B cell (primary cell): ENCODE measurements around the gene AP1AR. TPM values are rescaled to one million over a fixed set of nuclear protein-coding genes. Genes with fewer than 3 reads are reported as not detected.
"Not testable (repeated sequence)": the region's sequence is repeated elsewhere in the genome, so short reads cannot be mapped to it uniquely, and the experiment has no call there.

Experiments used
- ATAC-seq: fragments of 200-7000 bp; cut with Tn5 transposase; one replicate; pipeline ENCODE4 v1.10.0; 2021; ENCODE audit warnings: low read depth, mild to moderate bottlenecking, moderate number of reproducible peaks, moderate library complexity
- CTCF ChIA-PET: fragments of 350-600 bp; sonication (Branson Sonifier 250); formaldehyde crosslinking; loops from one replicate; lab custom pipeline; 2021; ENCODE audit warnings: antibody characterized with exemption, inconsistent platforms; lab: Charles Lee
- POLR2A ChIA-PET: fragments of 350-600 bp; sonication (Branson Sonifier 250); formaldehyde crosslinking; loops from one replicate; lab custom pipeline; 2021; ENCODE audit warnings: antibody characterized with exemption; lab: Charles Lee
- DNase-seq: peaks from one replicate; pipeline ENCODE4 v3.0.0; 2013
- H2AFZ ChIP-seq: 2 replicates; pipeline ENCODE4 v1.6.1; 2012; ENCODE audit warnings: mild to moderate bottlenecking, low read depth, low read length; ENCODE audit not compliant: insufficient read depth, poor library complexity, severe bottlenecking
- H3K27ac ChIP-seq, 2 donors: 1 replicate in 1 of 2; 2 replicates in 1 of 2; pipeline ENCODE4 v1.5.1; 2012 to 2013; ENCODE audit warnings: low read length in 2 of 2, mild to moderate bottlenecking in 2 of 2, moderate library complexity in 1 of 2
- H3K27me3 ChIP-seq, 4 experiments: fragments of 200-600 bp in 1 of 4; sonication (generic) in 1 of 4; replicated peaks in 1 of 4; 1 replicate in 2 of 4; 2 replicates in 2 of 4; pipeline versions ENCODE4 v1.6.1 to v1.7.0; 2013 to 2016; ENCODE audit warnings: low read length in 3 of 4, mild to moderate bottlenecking in 2 of 4, mixed read lengths in 1 of 4, moderate library complexity in 1 of 4; ENCODE audit not compliant: insufficient read depth in 4 of 4, control insufficient read depth in 3 of 4; ENCODE audit errors: control extremely low read depth in 1 of 4
- H3K36me3 ChIP-seq, 2 experiments: replicated peaks in 1 of 2; 1 replicate in 1 of 2; 2 replicates in 1 of 2; pipeline versions ENCODE4 v1.6.1 to v1.7.1; 2013; ENCODE audit warnings: low read length in 1 of 2; ENCODE audit not compliant: insufficient read depth in 2 of 2, control insufficient read depth in 1 of 2; ENCODE audit errors: control extremely low read depth in 1 of 2, extremely low read depth in 1 of 2
- H3K4me1 ChIP-seq, 2 donors: fragments of 200-600 bp in 1 of 2; sonication (generic) in 1 of 2; 1 replicate in 1 of 2; 2 replicates in 1 of 2; pipeline versions ENCODE4 v1.5.1 to v1.6.1; 2013 to 2017; ENCODE audit warnings: low read length in 2 of 2; ENCODE audit not compliant: control insufficient read depth in 2 of 2, insufficient read depth in 2 of 2
- H3K4me2 ChIP-seq: replicated peaks from 2 replicates; pipeline ENCODE3; 2012; ENCODE audit warnings: mild to moderate bottlenecking, low read depth, low read length; ENCODE audit not compliant: poor library complexity, severe bottlenecking
- H3K4me3 ChIP-seq, 5 experiments: fragments of 200-600 bp in 1 of 5; sonication (generic) in 1 of 5; 1 replicate in 3 of 5; 2 replicates in 2 of 5; pipeline versions ENCODE4 v1.5.1 to v1.7.0; 2011 to 2016; ENCODE audit warnings: low read length in 4 of 5, mild to moderate bottlenecking in 4 of 5, low read depth in 2 of 5, control low read depth in 1 of 5, moderate library complexity in 1 of 5; ENCODE audit not compliant: insufficient read depth in 1 of 5; ENCODE audit errors: control extremely low read depth in 1 of 5, extremely low read depth in 1 of 5
- H3K79me2 ChIP-seq: fragments of 200-600 bp; sonication (generic); one replicate; pipeline ENCODE4 v1.6.0; 2016; ENCODE audit warnings: low read length; ENCODE audit not compliant: control insufficient read depth, insufficient read depth
- H3K9ac ChIP-seq: fragments of 200-600 bp; sonication (generic); 2 replicates; pipeline ENCODE4 v1.6.1; 2017; ENCODE audit warnings: mild to moderate bottlenecking, low read length, moderate library complexity
- H3K9me3 ChIP-seq, 3 donors: one replicate each; pipeline versions ENCODE4 v1.6.1 to v1.7.1; 2013; ENCODE audit warnings: low read length in 2 of 3; ENCODE audit not compliant: control insufficient read depth in 2 of 3, insufficient read depth in 1 of 3; ENCODE audit errors: control extremely low read depth in 1 of 3
- H4K20me1 ChIP-seq: 2 replicates; pipeline ENCODE4 v1.6.0; 2012; ENCODE audit warnings: mild to moderate bottlenecking, low read length; ENCODE audit not compliant: insufficient read depth, control insufficient read depth, poor library complexity, severe bottlenecking
- H3K27ac Mint-ChIP-seq: one replicate; pipeline ENCODE4 v1.8.0; 2021; ENCODE audit warnings: mixed read lengths
- H3K27me3 Mint-ChIP-seq: one replicate; pipeline ENCODE4 v1.8.0; 2021; ENCODE audit warnings: mixed read lengths
- H3K4me1 Mint-ChIP-seq: one replicate; pipeline ENCODE4 v1.8.0; 2021; ENCODE audit warnings: mixed read lengths
- H3K4me3 Mint-ChIP-seq: one replicate; pipeline ENCODE4 v1.8.0; 2021; ENCODE audit warnings: mixed read lengths
- H3K9me3 Mint-ChIP-seq: one replicate; pipeline ENCODE4 v1.8.0; 2022; ENCODE audit warnings: mixed read lengths; ENCODE audit not compliant: insufficient read depth
- CTCF ChIP-seq: fragments of 200-600 bp; IDR thresholded peaks from one replicate; pipeline ENCODE4 v1.8.0; 2022; ENCODE audit warnings: antibody characterized with exemption, mild to moderate bottlenecking
- EZH2 ChIP-seq: IDR thresholded peaks from 2 replicates; pipeline ENCODE4 v1.6.1; 2012; ENCODE audit warnings: borderline replicate concordance, low read depth, mild to moderate bottlenecking, moderate library complexity, low read length; ENCODE audit not compliant: insufficient read depth, poor library complexity, severe bottlenecking
- WGBS: methylation state at CpG from one replicate; pipeline ENCODE4 v1.1.5; 2013; ENCODE audit warnings: missing lambda C conversion rate; ENCODE audit not compliant: insufficient coverage; 5-methylcytosine and 5-hydroxymethylcytosine counted together
- intact Hi-C: fragments of 100-400 bp; cut with micrococcal nuclease; formaldehyde crosslinking; loops from one replicate; pipeline ENCODE4 v1.10.0; 2022
- polyA plus RNA-seq: library from polyadenylated mRNA; depleted of rRNA; stranded (reverse); fragments of >200 nt; gene quantifications from 2 replicates; pipeline ENCODE4 v1.2.3, GENCODE V29; 2012
- total RNA-seq, 2 donors: library from RNA; stranded (reverse); fragments of 120-200 nt in 1 of 2; gene quantifications; 1 replicate in 1 of 2; 2 replicates in 1 of 2; pipeline versions ENCODE4 v1.2.3 to v1.2.4, GENCODE V29; 2013 to 2022

The AP1AR gene
- total and polyA plus RNA-seq, 2 donors (not counting 1 experiment from before 2014, with no cell fraction given) = 3.4 to 20.3 TPM

DNA sequence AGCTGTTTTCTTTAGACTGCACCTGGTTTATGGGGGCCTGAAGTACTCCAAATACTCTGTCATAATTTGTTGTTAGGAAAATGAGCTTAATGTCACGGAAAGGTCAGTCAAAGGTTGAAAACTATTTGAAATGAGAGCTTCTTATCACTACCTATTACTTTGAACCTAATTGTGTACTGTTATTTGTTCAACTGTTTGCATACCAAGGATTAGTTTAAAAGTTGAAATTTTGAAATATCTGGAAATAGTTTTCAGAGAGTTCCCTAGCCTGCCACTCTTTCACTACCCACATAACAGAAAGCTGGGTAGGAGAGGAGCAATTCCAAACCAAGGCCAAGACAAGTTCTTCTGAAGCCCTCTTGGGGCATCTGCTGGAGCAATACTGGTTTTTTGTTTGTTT, 28.0 kb upstream of the AP1AR start:
- H3K4me1 Mint-ChIP-seq = no peaks in the 10 kb centered on the region
- no peaks in the 10 kb centered on the region for H3K36me3 ChIP-seq
- no peak overlapping the region for H3K9ac ChIP-seq
- no peak overlapping the region for H3K27ac Mint-ChIP-seq
- no peak overlapping the region for H3K27ac ChIP-seq
- POLR2A ChIA-PET = no interaction called here
- H3K9me3 Mint-ChIP-seq = no peaks in the 10 kb centered on the region
- H3K27me3 Mint-ChIP-seq = no peaks in the 10 kb centered on the region
- H3K27me3 ChIP-seq = no peaks in the 10 kb centered on the region
- no peak overlapping the region for H3K4me2 ChIP-seq
- no peaks in the 10 kb centered on the region for H3K4me1 ChIP-seq
- no peaks in the 10 kb centered on the region for H4K20me1 ChIP-seq
- CTCF ChIA-PET = interaction anchor here (1.2 kb wide), 1 partner anchor 9 kb away, joined by 4 read pairs; no protein-coding TSS in a partner anchor
- DNase-seq (no peak), ATAC-seq (no peak)
- TF ChIP-seq CTCF (no peak), EZH2 (no peak)
- no peak overlapping the region for H3K4me3 ChIP-seq
- WGBS = no CpG with 5 or more reads among the region's 1 CpG
- no peaks in the 10 kb centered on the region for H3K9me3 ChIP-seq
- intact Hi-C loops = no loop called here
- H3K4me3 Mint-ChIP-seq = no peak overlapping the region
- H2AFZ ChIP-seq = no peak overlapping the region
- no peaks in the 10 kb centered on the region for H3K79me2 ChIP-seq

DNA sequence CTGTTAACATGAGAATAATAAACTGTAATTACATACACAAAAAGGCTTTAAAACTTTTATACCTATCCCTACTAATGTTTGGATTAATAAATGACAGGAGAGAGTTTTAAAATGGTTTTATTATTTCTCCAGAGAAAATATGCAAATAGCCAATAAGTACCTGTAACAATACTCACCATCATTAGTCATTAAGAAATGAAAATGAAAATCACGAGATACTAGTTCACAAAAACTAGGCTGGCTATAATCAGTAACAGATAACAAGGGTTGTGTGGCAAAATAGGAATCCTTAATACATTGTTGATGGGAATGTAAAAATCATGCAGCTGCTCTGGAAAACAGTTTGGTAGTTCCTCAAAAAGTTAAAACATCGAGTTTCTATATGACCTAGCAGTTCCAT, 25.2 kb upstream of the AP1AR start:
- ATAC-seq (no peak), DNase-seq (no peak)
- Mint-ChIP-seq H3K27ac (no peak overlapping the region), H3K4me3 (no peak overlapping the region), H3K9me3 (no peaks in the 10 kb centered on the region), H3K27me3 (no peaks in the 10 kb centered on the region), H3K4me1 (no peaks in the 10 kb centered on the region)
- H3K79me2 ChIP-seq = no peaks in the 10 kb centered on the region
- no peaks in the 10 kb centered on the region for H3K27me3 ChIP-seq
- H3K36me3 ChIP-seq = no peaks in the 10 kb centered on the region
- no peak overlapping the region for H3K4me2 ChIP-seq
- TF ChIP-seq EZH2 (no peak), CTCF (no peak)
- no peaks in the 10 kb centered on the region for H3K4me1 ChIP-seq
- ChIA-PET CTCF (no interaction called here), POLR2A (no interaction called here)
- H3K27ac ChIP-seq = no peak overlapping the region
- no CpG with 5 or more reads among the region's 2 CpGs for WGBS
- no peaks in the 10 kb centered on the region for H3K9me3 ChIP-seq
- intact Hi-C loops = no loop called here
- H2AFZ ChIP-seq = no peak overlapping the region
- no peak overlapping the region for H3K9ac ChIP-seq
- H3K4me3 ChIP-seq = no peak overlapping the region
- H4K20me1 ChIP-seq = no peaks in the 10 kb centered on the region

DNA sequence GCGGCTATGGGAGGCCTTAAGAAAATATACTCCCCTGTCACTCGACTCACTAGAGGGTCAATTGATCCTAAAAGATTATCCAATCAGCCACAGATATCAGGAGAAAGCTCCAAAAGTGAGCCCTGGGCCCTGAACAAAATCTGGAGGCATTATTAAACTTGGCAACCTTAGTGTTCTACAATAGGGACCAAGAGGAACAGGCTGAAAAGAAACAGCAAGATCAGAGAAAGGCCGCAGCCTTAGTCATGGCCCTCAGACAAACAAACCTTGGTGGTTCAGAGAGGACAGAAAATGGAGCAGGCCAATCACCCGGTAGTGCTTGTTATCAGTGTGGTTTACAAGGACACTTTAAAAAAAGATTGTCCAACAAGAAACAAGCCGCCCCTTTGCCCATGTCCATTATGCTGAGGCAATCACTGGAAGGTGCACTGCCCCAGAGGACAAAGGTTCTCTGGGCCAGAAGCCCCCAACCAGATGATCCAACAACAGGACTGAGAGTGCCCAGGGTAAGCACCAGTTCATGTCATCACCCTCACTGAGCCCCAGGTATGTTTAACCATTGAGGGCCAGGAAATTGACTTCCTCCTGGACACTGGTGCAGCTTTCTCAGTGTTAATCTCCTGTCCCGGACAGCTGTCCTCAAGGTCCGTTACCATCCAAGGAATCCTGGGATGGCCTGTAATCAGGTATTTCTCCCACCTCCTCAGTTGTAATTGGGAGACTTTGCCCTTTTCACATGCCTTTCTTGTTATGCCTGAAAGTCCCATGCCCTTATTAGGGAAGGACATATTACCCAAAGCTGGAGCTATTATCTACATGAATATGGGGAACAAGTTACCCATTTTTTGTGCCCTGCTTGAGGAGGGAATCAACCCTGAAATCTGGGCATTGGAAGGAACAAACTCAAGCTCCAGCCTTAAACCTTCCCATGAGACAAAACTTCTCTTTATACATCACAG, 23.2 kb upstream of the AP1AR start:
- not testable (repeated sequence) for H3K4me2 ChIP-seq

More for the DNA sequence above, 23.2 kb upstream of the AP1AR start:
- 100% methylated on average over 6 of the region's 7 CpGs for WGBS
- H3K4me1 Mint-ChIP-seq, H4K20me1 ChIP-seq, H3K27me3 ChIP-seq, ATAC-seq, H3K9ac ChIP-seq, H3K27ac ChIP-seq, DNase-seq, H3K36me3 ChIP-seq, POLR2A ChIA-PET, H3K27ac Mint-ChIP-seq, H3K79me2 ChIP-seq, intact Hi-C loops, H3K4me1 ChIP-seq, H2AFZ ChIP-seq, H3K4me3 ChIP-seq, H3K9me3 ChIP-seq, H3K9me3 Mint-ChIP-seq, H3K4me3 Mint-ChIP-seq, H3K27me3 Mint-ChIP-seq: not testable (repeated sequence)
- CTCF ChIA-PET = interaction anchor here (1.0 kb wide), 1 partner anchor 13 kb away, joined by 3 read pairs; no protein-coding TSS in a partner anchor
